Kidney (tissue), 14 donors: ENCODE data around the gene PLEKHG5. TPM values are rescaled to one million over a fixed set of nuclear protein-coding genes. Genes with fewer than 3 reads are reported as not detected.
A peak's percentile ranks its signal among the peaks of the same experiment; 100 is the strongest.

Experiments
- DNase-seq, 5 donors: peaks; one replicate each; pipeline ENCODE4 v3.0.0-alpha.2; 2013 to 2020
- FAIRE-seq: peaks from 2 replicates; lab custom pipeline; 2012; peaks lifted over from hg19 to GRCh38; lab: Jason Lieb, UNC
- H3K27ac ChIP-seq, 2 donors: one replicate each; pipeline ENCODE4 v1.7.0; 2013; ENCODE audit warnings: low read depth in 2 of 2, low read length in 2 of 2, inconsistent platforms in 1 of 2
- H3K27me3 ChIP-seq: one replicate; pipeline ENCODE4 v1.7.1; 2013; ENCODE audit warnings: low read length, inconsistent platforms; ENCODE audit not compliant: control insufficient read depth, insufficient read depth
- H3K36me3 ChIP-seq, 3 donors: one replicate each; pipeline versions ENCODE4 v1.7.0 to v1.7.1; 2013; ENCODE audit warnings: low read length in 3 of 3, control low read depth in 1 of 3, inconsistent platforms in 1 of 3; ENCODE audit not compliant: insufficient read depth in 3 of 3, control insufficient read depth in 2 of 3
- H3K4me1 ChIP-seq, 3 donors: one replicate each; pipeline versions ENCODE4 v1.7.0 to v1.7.1; 2013; ENCODE audit warnings: low read length in 3 of 3, inconsistent platforms in 1 of 3, low read depth in 1 of 3; ENCODE audit not compliant: control insufficient read depth in 2 of 3, insufficient read depth in 2 of 3
- H3K4me3 ChIP-seq, 3 donors: one replicate each; pipeline versions ENCODE4 v1.7.0 to v1.8.1; 2013; ENCODE audit warnings: low read length in 3 of 3, control low read depth in 1 of 3, inconsistent platforms in 1 of 3
- H3K9ac ChIP-seq, 3 donors: one replicate each; pipeline versions ENCODE4 v1.7.0 to v1.7.1; 2013; ENCODE audit warnings: low read length in 3 of 3, control low read depth in 1 of 3, inconsistent platforms in 1 of 3
- H3K9me3 ChIP-seq, 3 donors: one replicate each; pipeline versions ENCODE4 v1.7.0 to v1.7.1; 2013; ENCODE audit warnings: low read length in 3 of 3, control low read depth in 1 of 3, inconsistent platforms in 1 of 3; ENCODE audit not compliant: control insufficient read depth in 2 of 3, insufficient read depth in 1 of 3
- intact Hi-C: fragments of 100-400 bp; cut with DNase I; formaldehyde crosslinking; loops from one replicate; pipeline ENCODE4 v1.11.1; 2022
- polyA plus RNA-seq: library from polyadenylated mRNA; stranded (reverse); fragments of 350-450 nt; fragmentation: Illumina TruSeq; extraction: RNeasy Lipid Tissue Mini Kit (QIAGEN cat#74804); gene quantifications from one replicate; pipeline ENCODE4 v1.2.3, GENCODE V29; 2014; ENCODE audit warnings: low read depth, low replicate concordance; ENCODE audit not compliant: insufficient read depth
- total RNA-seq: library from RNA; stranded (reverse); fragmentation: NEBNext Ultra II Directional; extraction: Animal tissue kit (Norgen Biotek cat#: 25700); gene quantifications from one replicate; pipeline ENCODE4 v1.2.1, GENCODE V29; 2021
- TF ChIP-seq, protein P1 (sequence below): IDR thresholded peaks from 3 replicates; pipeline ENCODE4 v1.5.1; 2012; ENCODE audit warnings: mild to moderate bottlenecking, moderate library complexity, borderline replicate concordance; ENCODE audit not compliant: insufficient read depth; ENCODE audit errors: extremely low read depth
- donor health status: control.
- donor health status: control.
- donor health status: control.
- donor health status: control.
- donor health status: control.
- donor health status: DM: yes; HTN: yes; CAD: no.
- donor health status: Normal renal cell carcinoma (clear cell type).

PLEKHG5 gene
- total and polyA plus RNA-seq, 2 donors from 2014 or later, result 4.4 to 14.0 TPM

- DNase-seq (peak in 3 of 5 donors; percentile 59 to 86 (median 65)), FAIRE-seq (no peak)
- no peaks in the 10 kb centered on the region for H3K36me3 ChIP-seq
- H3K27me3 ChIP-seq, result no peaks in the 10 kb centered on the region
- no peaks in the 10 kb centered on the region for H3K4me1 ChIP-seq
- intact Hi-C loops, result no loop called here
- H3K27ac ChIP-seq, result no peak overlapping the region
- no peak overlapping the region for H3K4me3 ChIP-seq
- TF ChIP-seq, protein P1, sequence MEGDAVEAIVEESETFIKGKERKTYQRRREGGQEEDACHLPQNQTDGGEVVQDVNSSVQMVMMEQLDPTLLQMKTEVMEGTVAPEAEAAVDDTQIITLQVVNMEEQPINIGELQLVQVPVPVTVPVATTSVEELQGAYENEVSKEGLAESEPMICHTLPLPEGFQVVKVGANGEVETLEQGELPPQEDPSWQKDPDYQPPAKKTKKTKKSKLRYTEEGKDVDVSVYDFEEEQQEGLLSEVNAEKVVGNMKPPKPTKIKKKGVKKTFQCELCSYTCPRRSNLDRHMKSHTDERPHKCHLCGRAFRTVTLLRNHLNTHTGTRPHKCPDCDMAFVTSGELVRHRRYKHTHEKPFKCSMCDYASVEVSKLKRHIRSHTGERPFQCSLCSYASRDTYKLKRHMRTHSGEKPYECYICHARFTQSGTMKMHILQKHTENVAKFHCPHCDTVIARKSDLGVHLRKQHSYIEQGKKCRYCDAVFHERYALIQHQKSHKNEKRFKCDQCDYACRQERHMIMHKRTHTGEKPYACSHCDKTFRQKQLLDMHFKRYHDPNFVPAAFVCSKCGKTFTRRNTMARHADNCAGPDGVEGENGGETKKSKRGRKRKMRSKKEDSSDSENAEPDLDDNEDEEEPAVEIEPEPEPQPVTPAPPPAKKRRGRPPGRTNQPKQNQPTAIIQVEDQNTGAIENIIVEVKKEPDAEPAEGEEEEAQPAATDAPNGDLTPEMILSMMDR, result peak; percentile 87
- H3K9ac ChIP-seq, result no peak overlapping the region
- H3K9me3 ChIP-seq, result no peaks in the 10 kb centered on the region
These were observed 15.9 kb downstream of the PLEKHG5 start for GRCh38 chr1:6475381-6476133.

DNA sequence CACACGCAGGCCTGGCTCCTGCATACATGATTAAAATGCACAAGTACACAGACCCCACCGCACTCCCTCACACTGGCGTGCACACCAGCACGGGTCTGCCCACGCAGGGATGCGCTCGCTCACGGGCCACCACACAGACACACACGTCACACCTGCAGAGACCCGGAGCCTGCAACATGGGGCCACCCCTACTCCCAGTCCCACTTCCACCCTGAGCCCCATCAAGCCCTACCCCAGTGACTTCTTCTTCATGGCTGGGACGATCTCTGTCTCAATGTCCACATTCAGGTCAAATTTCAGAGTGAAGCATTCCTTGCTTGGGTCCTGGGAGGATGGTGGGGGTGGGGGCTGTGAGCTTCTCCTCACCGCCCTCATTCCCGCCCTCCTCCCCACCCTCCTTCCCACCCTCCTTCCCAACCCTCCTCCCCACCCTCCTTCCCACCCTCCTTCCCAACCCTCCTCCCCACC, 16.6 kb downstream of the PLEKHG5 start:
- DNase-seq (peak in 2 of 5 donors; percentile 62 to 67), FAIRE-seq (no peak)
- H3K9ac ChIP-seq, result no peak overlapping the region
- H3K27me3 ChIP-seq, result no peaks in the 10 kb centered on the region
- no peak overlapping the region for H3K4me3 ChIP-seq
- H3K9me3 ChIP-seq, result no peaks in the 10 kb centered on the region
- H3K4me1 ChIP-seq, result no peaks in the 10 kb centered on the region
- intact Hi-C loops, result no loop called here
- TF ChIP-seq, protein P1, result no peak
- H3K27ac ChIP-seq, result no peak overlapping the region
- H3K36me3 ChIP-seq, result no peaks in the 10 kb centered on the region

GRCh38 chr1:6473974-6474814, 17.3 kb downstream of the PLEKHG5 start:
- H3K36me3 ChIP-seq, result no peaks in the 10 kb centered on the region
- TF ChIP-seq, protein P1, result no peak
- no peak overlapping the region for H3K9ac ChIP-seq
- H3K9me3 ChIP-seq, result no peaks in the 10 kb centered on the region
- FAIRE-seq (no peak), DNase-seq (peak in 1 of 5 donors; percentile 78)
- H3K4me1 ChIP-seq, result no peaks in the 10 kb centered on the region
- no peak overlapping the region for H3K27ac ChIP-seq
- H3K4me3 ChIP-seq, result no peak overlapping the region
- no peaks in the 10 kb centered on the region for H3K27me3 ChIP-seq
- intact Hi-C loops, result no loop called here
